LNCaP clone FGC (cell line): Measurements from ENCODE around the gene GABRP.

Experiments used
- DNase-seq: peaks from one replicate; pipeline ENCODE4 v3.0.0-alpha.2; 2011; ENCODE audit warnings: low read depth
- H3K4me3 ChIP-seq: 2 replicates; pipeline ENCODE4 v1.5.1; 2011; ENCODE audit warnings: mild to moderate bottlenecking, low read depth, low read length, control low read depth
- TF ChIP-seq, protein P1 (sequence below): IDR thresholded peaks from 2 replicates; pipeline ENCODE4 v1.5.1; 2012; ENCODE audit warnings: mild to moderate bottlenecking; ENCODE audit not compliant: control insufficient read depth, insufficient read depth; ENCODE audit errors: extremely low read depth

Gene GABRP

DNA sequence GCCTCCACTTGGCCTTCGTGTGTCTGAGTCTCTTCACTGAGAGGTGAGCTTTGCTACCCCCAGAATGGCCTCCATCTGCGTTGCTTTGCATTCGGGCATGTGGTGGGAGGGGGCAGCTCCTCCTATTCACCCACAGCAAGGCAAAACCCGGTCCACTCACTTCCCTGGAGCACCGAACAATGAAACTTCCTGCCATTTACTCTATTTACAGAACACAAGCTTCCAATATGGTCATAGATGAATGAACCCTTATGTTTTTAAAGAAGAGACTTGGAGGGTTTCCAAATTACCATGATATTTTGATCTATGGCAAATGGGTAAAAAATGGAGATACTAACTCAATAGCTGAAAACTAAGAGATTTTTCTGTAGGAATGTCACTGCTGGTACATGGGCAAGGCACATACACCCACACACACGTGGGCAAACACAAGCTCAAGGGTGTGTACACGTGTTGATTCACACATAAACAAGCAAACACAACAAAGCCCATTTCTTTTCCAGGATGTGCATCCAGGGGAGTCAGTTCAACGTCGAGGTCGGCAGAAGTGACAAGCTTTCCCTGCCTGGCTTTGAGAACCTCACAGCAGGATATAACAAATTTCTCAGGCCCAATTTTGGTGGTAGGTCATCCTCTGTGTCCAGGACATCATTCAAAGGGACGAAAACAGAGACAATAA, 5.2 kb downstream of the GABRP start:
- TF ChIP-seq, protein P1, sequence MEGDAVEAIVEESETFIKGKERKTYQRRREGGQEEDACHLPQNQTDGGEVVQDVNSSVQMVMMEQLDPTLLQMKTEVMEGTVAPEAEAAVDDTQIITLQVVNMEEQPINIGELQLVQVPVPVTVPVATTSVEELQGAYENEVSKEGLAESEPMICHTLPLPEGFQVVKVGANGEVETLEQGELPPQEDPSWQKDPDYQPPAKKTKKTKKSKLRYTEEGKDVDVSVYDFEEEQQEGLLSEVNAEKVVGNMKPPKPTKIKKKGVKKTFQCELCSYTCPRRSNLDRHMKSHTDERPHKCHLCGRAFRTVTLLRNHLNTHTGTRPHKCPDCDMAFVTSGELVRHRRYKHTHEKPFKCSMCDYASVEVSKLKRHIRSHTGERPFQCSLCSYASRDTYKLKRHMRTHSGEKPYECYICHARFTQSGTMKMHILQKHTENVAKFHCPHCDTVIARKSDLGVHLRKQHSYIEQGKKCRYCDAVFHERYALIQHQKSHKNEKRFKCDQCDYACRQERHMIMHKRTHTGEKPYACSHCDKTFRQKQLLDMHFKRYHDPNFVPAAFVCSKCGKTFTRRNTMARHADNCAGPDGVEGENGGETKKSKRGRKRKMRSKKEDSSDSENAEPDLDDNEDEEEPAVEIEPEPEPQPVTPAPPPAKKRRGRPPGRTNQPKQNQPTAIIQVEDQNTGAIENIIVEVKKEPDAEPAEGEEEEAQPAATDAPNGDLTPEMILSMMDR = no peak
- DNase-seq = no peak

DNA sequence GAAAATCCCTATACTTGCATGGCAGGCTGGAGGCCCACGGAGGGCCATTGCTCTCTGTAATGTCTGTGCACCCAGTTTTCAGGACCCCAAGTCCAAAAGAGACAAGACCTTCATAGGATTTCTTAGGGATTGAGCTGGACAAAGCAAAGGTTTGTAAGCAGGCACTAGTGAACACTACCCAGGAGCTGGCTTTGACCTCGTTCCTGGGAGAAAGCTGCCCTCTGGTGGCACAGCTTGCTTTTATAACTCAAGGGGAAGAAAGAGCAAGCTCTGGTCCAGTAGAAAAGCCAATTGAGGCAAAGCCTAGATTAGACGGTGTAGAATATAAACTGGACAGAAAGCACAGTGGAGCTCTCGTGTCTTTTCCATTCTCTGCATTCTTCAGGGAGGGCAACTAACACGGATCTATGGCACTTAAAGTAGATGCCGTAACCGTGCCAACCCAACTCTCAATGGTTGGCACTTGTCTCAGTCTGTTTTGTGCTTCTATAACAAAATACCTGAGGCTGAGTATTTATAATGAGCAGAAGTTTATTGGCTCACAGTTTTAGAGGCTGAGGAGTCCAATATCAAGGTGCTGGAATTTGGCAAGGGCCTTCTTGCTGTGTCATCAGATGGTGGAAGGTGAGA, 7.9 kb downstream of the GABRP start:
- DNase-seq = peak; percentile 50
- TF ChIP-seq, protein P1 = peak; percentile 93
- H3K4me3 ChIP-seq = no peak overlapping the region

More for the DNA sequence above, 5.2 kb downstream of the GABRP start:
- H3K4me3 ChIP-seq = no peak overlapping the region

DNA sequence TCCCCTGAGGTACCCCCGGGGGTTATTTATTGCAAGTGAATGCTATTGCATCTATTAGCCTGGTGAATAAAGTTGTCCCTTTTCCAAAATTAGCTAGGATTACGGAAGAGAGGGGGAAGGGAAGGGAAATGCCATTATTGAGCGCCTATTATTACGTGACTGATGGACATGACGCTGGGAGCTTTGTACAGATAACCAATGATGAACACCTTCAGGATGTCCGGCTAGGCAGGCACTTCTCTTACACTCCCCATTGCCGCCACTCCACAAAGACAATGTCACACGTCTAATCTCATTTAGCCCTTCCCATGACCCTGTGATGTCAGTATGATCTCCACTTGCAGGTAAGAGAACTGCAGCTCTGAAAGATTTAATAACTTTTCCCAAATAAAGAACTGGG, 9.4 kb downstream of the GABRP start:
- DNase-seq = no peak
- H3K4me3 ChIP-seq = no peak overlapping the region
- TF ChIP-seq, protein P1 = no peak

DNA sequence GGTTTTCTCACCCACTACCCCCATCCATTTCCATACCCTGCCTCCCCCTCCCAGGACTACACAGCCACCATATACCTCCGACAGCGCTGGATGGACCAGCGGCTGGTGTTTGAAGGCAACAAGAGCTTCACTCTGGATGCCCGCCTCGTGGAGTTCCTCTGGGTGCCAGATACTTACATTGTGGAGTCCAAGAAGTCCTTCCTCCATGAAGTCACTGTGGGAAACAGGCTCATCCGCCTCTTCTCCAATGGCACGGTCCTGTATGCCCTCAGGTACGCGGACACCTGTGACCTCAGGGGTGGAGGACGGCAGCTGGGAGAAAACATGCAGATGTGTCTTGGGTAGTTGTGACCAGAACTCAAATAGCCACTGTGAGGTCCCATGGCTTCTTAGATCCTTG, 11.6 kb downstream of the GABRP start:
- H3K4me3 ChIP-seq = no peak overlapping the region
- DNase-seq = no peak
- TF ChIP-seq, protein P1 = no peak

DNA sequence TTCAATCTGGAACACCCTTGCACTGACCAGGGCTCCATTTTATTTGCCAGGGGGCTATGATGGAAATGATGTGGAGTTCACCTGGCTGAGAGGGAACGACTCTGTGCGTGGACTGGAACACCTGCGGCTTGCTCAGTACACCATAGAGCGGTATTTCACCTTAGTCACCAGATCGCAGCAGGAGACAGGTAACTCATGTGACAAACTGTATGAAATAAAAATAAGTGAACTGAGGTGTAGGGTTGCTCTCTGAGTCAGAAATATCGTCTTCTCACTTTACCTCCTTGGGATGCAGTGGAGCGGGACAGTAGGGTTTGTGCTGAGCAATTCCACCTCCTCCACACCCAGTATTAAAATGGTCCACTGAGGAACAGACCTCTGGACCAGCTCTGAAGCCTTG, 22.1 kb downstream of the GABRP start:
- TF ChIP-seq, protein P1 = no peak
- DNase-seq = no peak
- H3K4me3 ChIP-seq = no peak overlapping the region

DNA sequence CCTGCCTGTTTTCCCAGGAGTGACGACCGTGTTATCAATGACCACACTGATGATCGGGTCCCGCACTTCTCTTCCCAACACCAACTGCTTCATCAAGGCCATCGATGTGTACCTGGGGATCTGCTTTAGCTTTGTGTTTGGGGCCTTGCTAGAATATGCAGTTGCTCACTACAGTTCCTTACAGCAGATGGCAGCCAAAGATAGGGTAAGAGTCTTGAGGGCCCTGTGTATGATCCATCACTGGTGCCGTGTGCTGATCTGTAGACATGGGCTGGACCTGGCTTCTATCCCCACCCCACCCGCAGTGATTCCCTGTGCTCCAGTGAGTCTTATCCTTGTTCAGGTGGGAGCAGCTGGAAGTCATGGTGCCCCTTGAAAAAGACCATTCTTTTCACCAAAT, 26.0 kb downstream of the GABRP start:
- peak; percentile 53 for DNase-seq
- TF ChIP-seq, protein P1 = peak; percentile 92
- no peak overlapping the region for H3K4me3 ChIP-seq
